Fibroblast of pulmonary artery (primary cell): ENCODE results near the gene CLEC12A.

Experiments used
- DNase-seq: peaks from one replicate; pipeline ENCODE4 v3.0.0-alpha.2; 2010; ENCODE audit warnings: low read depth
- H3K4me3 ChIP-seq: replicated peaks from 2 replicates; pipeline ENCODE4 v1.5.1; 2011; ENCODE audit warnings: low read depth, mild to moderate bottlenecking, control low read depth, low read length, moderate library complexity
- TF ChIP-seq, protein P1 (sequence below): IDR thresholded peaks from 2 replicates; pipeline ENCODE4 v1.5.1; 2011; ENCODE audit warnings: mild to moderate bottlenecking, control low read depth, low read length, inconsistent platforms; ENCODE audit errors: missing control alignments

Gene CLEC12A

DNA sequence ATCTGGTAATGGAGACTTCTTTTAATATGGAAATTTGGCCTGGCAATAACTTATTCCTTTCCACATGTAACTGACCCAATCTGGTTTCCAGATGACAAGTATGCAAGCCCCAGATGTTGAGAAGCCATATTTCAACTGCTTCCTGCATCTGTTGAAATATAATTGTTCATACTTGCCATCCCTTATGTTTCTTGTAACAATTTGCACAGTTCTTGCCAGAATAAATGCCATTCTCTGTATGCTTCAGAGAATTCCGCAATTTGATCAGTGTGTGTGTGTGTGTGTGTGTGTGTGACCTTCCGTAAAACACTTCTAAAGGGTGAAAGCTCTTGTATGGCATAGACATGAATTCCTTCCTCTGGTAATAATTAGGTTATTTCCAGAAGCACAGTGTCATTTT, 37.3 kb upstream of the CLEC12A start:
- no peak for DNase-seq
- no peak overlapping the region for H3K4me3 ChIP-seq
- TF ChIP-seq, protein P1, sequence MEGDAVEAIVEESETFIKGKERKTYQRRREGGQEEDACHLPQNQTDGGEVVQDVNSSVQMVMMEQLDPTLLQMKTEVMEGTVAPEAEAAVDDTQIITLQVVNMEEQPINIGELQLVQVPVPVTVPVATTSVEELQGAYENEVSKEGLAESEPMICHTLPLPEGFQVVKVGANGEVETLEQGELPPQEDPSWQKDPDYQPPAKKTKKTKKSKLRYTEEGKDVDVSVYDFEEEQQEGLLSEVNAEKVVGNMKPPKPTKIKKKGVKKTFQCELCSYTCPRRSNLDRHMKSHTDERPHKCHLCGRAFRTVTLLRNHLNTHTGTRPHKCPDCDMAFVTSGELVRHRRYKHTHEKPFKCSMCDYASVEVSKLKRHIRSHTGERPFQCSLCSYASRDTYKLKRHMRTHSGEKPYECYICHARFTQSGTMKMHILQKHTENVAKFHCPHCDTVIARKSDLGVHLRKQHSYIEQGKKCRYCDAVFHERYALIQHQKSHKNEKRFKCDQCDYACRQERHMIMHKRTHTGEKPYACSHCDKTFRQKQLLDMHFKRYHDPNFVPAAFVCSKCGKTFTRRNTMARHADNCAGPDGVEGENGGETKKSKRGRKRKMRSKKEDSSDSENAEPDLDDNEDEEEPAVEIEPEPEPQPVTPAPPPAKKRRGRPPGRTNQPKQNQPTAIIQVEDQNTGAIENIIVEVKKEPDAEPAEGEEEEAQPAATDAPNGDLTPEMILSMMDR, result no peak

DNA sequence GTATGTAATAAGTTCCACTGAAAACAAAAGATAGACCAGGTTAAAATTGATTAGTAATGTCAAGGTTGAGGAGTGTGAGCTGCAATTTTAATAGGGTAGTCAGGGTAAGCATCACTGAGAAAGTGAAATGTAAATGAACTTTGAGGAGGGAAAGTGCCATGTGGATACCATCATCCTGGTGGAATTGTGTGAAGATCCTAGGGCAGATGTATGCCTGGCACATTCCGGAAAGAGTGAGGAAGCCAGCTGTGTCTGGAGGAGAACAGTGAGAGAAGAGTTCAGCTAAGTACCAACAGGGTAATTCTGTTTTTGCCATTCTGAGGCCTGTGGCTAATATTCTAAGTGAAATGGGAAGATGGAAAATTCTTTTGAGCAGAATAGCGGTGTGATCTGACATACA, 36.2 kb upstream of the CLEC12A start:
- TF ChIP-seq, protein P1, result no peak

DNA sequence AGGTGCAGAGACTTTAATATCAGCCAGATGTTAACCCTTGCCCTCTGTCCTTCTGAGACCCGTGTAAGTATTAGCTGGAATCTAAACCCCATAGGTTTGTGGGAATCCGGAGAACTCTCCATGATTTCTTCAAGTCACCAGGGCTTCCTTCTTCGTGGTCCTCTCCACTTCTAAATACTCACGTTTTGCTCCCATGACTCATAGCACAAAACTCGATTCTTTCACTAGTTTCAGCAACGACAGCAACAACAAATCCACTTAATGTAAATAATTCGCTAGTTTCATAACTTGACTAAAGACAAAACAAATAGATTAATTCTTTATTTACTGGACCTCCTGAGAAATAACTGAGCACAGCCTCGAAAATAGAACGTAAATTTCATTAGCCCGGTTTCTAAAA, 34.6 kb upstream of the CLEC12A start:
- H3K4me3 ChIP-seq, result no peak overlapping the region
- TF ChIP-seq, protein P1, result no peak
- DNase-seq, result no peak

More for the DNA sequence above, 36.2 kb upstream of the CLEC12A start:
- DNase-seq, result no peak
- H3K4me3 ChIP-seq, result no peak overlapping the region

DNA sequence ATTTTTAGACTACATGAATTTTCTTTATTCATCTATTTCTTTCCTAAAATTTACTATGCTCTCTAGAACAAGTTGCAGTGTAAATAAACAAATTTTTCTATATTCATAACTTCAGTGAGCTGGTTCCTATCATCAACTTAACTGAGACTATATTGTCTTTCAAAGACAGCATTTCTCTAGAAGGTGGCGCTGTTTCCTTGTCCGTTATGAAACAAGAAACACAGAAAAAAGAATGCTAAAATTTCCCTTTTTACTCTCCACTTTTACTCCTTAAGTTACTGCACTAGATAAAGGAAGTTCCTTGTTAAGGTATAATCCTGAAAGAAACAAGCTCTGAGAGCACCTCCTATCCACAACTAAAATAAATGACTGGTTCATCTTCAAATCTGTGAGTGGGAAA, 30.8 kb upstream of the CLEC12A start:
- no peak overlapping the region for H3K4me3 ChIP-seq
- peak; percentile 16 for DNase-seq
- TF ChIP-seq, protein P1, result peak; percentile 40

DNA sequence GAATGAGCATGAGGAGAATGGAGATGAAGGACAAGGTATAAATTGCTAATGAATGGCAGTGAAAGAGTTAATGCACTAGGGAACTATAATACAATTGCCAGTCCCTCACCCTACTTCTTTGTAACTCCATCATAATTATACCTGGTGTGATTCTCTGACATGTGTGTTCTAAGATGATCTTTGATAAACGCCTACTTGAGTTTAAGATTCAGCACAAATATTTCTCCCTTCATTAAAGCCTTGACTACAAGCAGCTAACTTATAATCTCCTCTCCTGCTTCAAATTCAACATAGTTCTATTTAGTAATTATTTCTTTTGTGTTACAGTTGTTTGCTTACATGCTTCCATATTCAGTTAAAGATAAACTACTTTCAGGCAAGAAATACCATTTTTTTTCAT, 29.4 kb upstream of the CLEC12A start:
- TF ChIP-seq, protein P1, result no peak
- H3K4me3 ChIP-seq, result no peak overlapping the region
- DNase-seq, result no peak

DNA sequence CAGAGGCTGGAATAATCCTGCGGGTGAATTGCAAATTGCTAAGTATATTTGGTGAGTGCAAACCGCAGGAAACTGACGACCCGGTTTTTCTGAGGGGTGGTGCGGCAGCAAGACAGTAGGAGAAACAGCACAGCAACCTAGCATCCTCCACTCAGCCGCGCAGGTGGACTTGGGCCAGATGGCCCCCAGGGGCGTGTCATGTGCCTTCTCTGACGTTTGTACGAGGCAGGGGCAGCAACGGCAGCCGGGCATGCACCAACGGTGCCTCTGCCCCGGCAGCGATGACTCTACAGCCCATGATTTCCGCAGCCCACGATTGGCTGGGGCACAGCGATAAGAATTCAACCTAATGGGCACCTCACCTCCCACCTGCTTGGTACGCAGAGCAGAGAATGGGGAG, 28.0 kb upstream of the CLEC12A start:
- H3K4me3 ChIP-seq, result no peak overlapping the region
- TF ChIP-seq, protein P1, result no peak
- no peak for DNase-seq

DNA sequence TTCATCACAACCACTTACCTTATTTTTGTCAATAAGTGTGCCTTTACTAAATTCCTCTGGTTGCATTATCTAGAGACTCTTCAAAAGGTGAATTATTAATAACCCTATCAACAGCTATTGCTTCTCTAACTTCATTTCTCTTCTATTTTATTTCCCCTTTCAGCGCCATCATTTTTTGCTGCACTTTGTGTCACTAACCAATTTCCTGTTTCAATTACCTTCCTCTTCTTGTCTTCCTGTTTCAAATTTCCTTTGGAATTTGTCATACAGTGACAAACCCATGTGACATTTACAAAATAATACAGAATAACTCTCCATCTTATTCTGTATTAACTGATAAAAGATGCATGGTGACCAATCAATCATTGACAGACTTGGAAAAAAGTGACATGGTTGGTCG, 26.8 kb upstream of the CLEC12A start:
- TF ChIP-seq, protein P1, result no peak

More for the DNA sequence above, 26.8 kb upstream of the CLEC12A start:
- DNase-seq, result no peak
- H3K4me3 ChIP-seq, result no peak overlapping the region
